Measurements from ENCODE around the gene TSR1. TPM values are rescaled to one million over a fixed set of nuclear protein-coding genes. Genes with fewer than 3 reads are reported as not detected.

TSR1 gene
- polyA plus RNA-seq, 1 of the 3 experiments (the other 2 are of a cell fraction): 26.7 TPM

DNA sequence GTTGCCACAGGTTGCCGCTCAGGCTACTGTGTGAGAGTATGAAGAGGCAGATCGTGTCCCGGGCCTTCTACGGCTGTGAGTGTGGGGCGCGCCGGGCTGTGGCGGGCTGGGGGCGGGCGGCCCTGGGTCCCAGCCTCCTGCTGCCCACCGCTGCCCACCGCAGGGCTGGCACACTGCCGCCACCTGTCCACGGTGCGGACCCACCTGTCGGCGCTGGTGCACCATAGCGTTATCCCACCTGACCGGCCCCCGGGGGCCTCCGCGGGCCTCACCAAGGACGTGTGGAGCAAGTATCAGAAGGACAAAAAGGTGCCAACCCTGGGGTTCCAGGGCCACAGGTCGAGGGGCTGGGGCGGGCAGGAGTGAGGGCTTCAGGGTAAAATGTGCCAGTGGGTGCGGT lies 35.9 kb upstream of the TSR1 start:
- no peak for DNase-seq
- Histone ChIP-seq H3F3A (replicated peaks; ENCODE audit: insufficient read depth) (no peaks in the 10 kb centered on the region), H3K36me3 (replicated peaks in 1 of 2; ENCODE audit: control insufficient read depth in 1 of 2, insufficient read depth in 2 of 2, low read length in 1 of 2) (peaks cover 3 to 76% of the 10 kb centered on the region in 2 experiments), H3K79me2 (ENCODE audit: insufficient read depth) (no peaks in the 10 kb centered on the region), H4K20me1 (ENCODE audit: insufficient read depth) (no peaks in the 10 kb centered on the region), H2AFZ (ENCODE audit: low read depth) (no peak overlapping the region), H3K9ac (no peak overlapping the region), H3K27me3 (ENCODE audit: insufficient read depth) (no peaks in the 10 kb centered on the region), H3K4me3 (ENCODE audit: low read depth in 2 of 2, low read length in 1 of 2) (no peak overlapping the region), H3K4me2 (no peak overlapping the region), H3K9me2 (no peaks in the 10 kb centered on the region), H3K9me3 (no peaks in the 10 kb centered on the region), H3K27ac (ENCODE audit: low read depth in 2 of 2, low read length in 1 of 2) (no peak overlapping the region), H3K4me1 (ENCODE audit: control insufficient read depth in 1 of 2, insufficient read depth in 2 of 2, low read depth in 1 of 2, low read length in 1 of 2) (no peaks in the 10 kb centered on the region; a peak in 1 of 4 replicates)
- CTCF ChIA-PET: interaction anchor here (2.4 to 26.4 kb wide), 3 partner anchors 10 to 37 kb away, joined by 8 to 654 read pairs (median 88); partner anchors contain the start of gene MNT
- POLR2A ChIA-PET: no interaction called here
- TF ChIP-seq FOSL2 (IDR thresholded peaks at IDR 0.05; ENCODE audit: borderline replicate concordance, low read depth): no peak
- TF ChIP-seq, protein P1, sequence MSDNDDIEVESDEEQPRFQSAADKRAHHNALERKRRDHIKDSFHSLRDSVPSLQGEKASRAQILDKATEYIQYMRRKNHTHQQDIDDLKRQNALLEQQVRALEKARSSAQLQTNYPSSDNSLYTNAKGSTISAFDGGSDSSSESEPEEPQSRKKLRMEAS (IDR thresholded peaks at IDR 0.05; ENCODE audit: low read depth): no peak
- no peak for TF ChIP-seq NFIC (IDR thresholded peaks at IDR 0.05; ENCODE audit: borderline replicate concordance)
- TF ChIP-seq TEAD4 (IDR thresholded peaks at IDR 0.05; ENCODE audit: borderline replicate concordance, insufficient read depth): no peak
- TF ChIP-seq, protein P2, sequence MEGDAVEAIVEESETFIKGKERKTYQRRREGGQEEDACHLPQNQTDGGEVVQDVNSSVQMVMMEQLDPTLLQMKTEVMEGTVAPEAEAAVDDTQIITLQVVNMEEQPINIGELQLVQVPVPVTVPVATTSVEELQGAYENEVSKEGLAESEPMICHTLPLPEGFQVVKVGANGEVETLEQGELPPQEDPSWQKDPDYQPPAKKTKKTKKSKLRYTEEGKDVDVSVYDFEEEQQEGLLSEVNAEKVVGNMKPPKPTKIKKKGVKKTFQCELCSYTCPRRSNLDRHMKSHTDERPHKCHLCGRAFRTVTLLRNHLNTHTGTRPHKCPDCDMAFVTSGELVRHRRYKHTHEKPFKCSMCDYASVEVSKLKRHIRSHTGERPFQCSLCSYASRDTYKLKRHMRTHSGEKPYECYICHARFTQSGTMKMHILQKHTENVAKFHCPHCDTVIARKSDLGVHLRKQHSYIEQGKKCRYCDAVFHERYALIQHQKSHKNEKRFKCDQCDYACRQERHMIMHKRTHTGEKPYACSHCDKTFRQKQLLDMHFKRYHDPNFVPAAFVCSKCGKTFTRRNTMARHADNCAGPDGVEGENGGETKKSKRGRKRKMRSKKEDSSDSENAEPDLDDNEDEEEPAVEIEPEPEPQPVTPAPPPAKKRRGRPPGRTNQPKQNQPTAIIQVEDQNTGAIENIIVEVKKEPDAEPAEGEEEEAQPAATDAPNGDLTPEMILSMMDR (IDR thresholded peaks at IDR 0.05): no peak
- TF ChIP-seq YY1 (IDR thresholded peaks at IDR 0.05; ENCODE audit: low read depth): no peak
- TF ChIP-seq GABPA (IDR thresholded peaks at IDR 0.05; ENCODE audit: low read depth): no peak
- TF ChIP-seq MEF2A (IDR thresholded peaks at IDR 0.05; ENCODE audit: borderline replicate concordance, low read depth): no peak
- no peak for TF ChIP-seq FOXJ3 (CRISPR knock-in tag; IDR thresholded peaks at IDR 0.05)
- TF ChIP-seq, protein P3, sequence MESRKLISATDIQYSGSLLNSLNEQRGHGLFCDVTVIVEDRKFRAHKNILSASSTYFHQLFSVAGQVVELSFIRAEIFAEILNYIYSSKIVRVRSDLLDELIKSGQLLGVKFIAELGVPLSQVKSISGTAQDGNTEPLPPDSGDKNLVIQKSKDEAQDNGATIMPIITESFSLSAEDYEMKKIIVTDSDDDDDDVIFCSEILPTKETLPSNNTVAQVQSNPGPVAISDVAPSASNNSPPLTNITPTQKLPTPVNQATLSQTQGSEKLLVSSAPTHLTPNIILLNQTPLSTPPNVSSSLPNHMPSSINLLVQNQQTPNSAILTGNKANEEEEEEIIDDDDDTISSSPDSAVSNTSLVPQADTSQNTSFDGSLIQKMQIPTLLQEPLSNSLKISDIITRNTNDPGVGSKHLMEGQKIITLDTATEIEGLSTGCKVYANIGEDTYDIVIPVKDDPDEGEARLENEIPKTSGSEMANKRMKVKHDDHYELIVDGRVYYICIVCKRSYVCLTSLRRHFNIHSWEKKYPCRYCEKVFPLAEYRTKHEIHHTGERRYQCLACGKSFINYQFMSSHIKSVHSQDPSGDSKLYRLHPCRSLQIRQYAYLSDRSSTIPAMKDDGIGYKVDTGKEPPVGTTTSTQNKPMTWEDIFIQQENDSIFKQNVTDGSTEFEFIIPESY (IDR thresholded peaks at IDR 0.05; ENCODE audit: borderline replicate concordance, low read depth): no peak
- TF ChIP-seq, protein P4, sequence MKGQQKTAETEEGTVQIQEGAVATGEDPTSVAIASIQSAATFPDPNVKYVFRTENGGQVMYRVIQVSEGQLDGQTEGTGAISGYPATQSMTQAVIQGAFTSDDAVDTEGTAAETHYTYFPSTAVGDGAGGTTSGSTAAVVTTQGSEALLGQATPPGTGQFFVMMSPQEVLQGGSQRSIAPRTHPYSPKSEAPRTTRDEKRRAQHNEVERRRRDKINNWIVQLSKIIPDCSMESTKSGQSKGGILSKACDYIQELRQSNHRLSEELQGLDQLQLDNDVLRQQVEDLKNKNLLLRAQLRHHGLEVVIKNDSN (IDR thresholded peaks at IDR 0.05; ENCODE audit: borderline replicate concordance, low read depth): no peak
- no peak for TF ChIP-seq ELF1 (IDR thresholded peaks at IDR 0.05)
- TF ChIP-seq, protein P5, sequence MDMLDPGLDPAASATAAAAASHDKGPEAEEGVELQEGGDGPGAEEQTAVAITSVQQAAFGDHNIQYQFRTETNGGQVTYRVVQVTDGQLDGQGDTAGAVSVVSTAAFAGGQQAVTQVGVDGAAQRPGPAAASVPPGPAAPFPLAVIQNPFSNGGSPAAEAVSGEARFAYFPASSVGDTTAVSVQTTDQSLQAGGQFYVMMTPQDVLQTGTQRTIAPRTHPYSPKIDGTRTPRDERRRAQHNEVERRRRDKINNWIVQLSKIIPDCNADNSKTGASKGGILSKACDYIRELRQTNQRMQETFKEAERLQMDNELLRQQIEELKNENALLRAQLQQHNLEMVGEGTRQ (IDR thresholded peaks at IDR 0.05; ENCODE audit: borderline replicate concordance, low read depth, low read length): no peak
- TF ChIP-seq, protein P6, sequence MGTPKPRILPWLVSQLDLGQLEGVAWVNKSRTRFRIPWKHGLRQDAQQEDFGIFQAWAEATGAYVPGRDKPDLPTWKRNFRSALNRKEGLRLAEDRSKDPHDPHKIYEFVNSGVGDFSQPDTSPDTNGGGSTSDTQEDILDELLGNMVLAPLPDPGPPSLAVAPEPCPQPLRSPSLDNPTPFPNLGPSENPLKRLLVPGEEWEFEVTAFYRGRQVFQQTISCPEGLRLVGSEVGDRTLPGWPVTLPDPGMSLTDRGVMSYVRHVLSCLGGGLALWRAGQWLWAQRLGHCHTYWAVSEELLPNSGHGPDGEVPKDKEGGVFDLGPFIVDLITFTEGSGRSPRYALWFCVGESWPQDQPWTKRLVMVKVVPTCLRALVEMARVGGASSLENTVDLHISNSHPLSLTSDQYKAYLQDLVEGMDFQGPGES (IDR thresholded peaks at IDR 0.05; ENCODE audit: low read depth, low read length): no peak
- no peak for TF ChIP-seq GATA2 (CRISPR knock-in tag; IDR thresholded peaks at IDR 0.05)
- no peak for TF ChIP-seq FOXM1 (IDR thresholded peaks at IDR 0.05; ENCODE audit: low read depth)
- TF ChIP-seq POLR2AphosphoS5 (IDR thresholded peaks at IDR 0.05; ENCODE audit: low read depth, low read length): no peak
- no peak for TF ChIP-seq RAD21 (IDR thresholded peaks at IDR 0.05; ENCODE audit: low read length)
- 89% methylated on average over 9 of the region's 26 CpGs for WGBS (ENCODE audit: low lambda C conversion rate)

Data from SK-N-SH (cell line).